IMR-90 (cell line): ENCODE data around the gene ANK2. TPM values are rescaled to one million over a fixed set of nuclear protein-coding genes. Genes with fewer than 3 reads are reported as not detected.

ENCODE experiments used
- ATAC-seq: fragments of 200-7000 bp; cut with Tn5 transposase; 2 replicates; pipeline ENCODE4 v1.9.1; 2020; ENCODE audit warnings: low read depth, mild to moderate bottlenecking, moderate library complexity
- BruUV-seq: library from RNA; stranded (reverse); fragments of 400-500 nt; replicated peaks from 2 replicates; lab custom pipeline; 2021; lab: Mats Ljungman, UMichigan
- CTCF ChIA-PET: fragments of 300-600 bp; formaldehyde crosslinking; extraction: SDS; loops from one replicate; lab custom pipeline; 2021; ENCODE audit warnings: antibody characterized with exemption; lab: Yijun Ruan, JAX
- POLR2A ChIA-PET: fragments of 300-600 bp; sonication (Branson Sonifier 250); formaldehyde crosslinking; loops from one replicate; lab custom pipeline; 2022; ENCODE audit warnings: antibody characterized with exemption; ENCODE audit not compliant: unreplicated experiment; lab: Charles Lee
- DNase-seq: peaks from one replicate; pipeline ENCODE4 v3.0.0; 2013
- H2AFZ ChIP-seq: replicated peaks from 2 replicates; pipeline ENCODE3; 2013; ENCODE audit warnings: low read length, mild to moderate bottlenecking; ENCODE audit not compliant: poor library complexity
- H2AK5ac ChIP-seq: 2 replicates; pipeline ENCODE4 v1.6.1; 2013; ENCODE audit warnings: low read depth, low read length, inconsistent platforms
- H2AK9ac ChIP-seq: replicated peaks from 2 replicates; pipeline ENCODE3; 2013; ENCODE audit warnings: mild to moderate bottlenecking, low read depth, low read length, moderate library complexity; ENCODE audit not compliant: poor library complexity
- H2BK120ac ChIP-seq: 2 replicates; pipeline ENCODE4 v1.6.1; 2013; ENCODE audit warnings: low read depth, low read length, inconsistent platforms
- H2BK15ac ChIP-seq: 3 replicates; pipeline ENCODE4 v1.6.1; 2013; ENCODE audit warnings: low read depth, low read length, inconsistent platforms
- H2BK20ac ChIP-seq: 2 replicates; pipeline ENCODE4 v1.6.1; 2013; ENCODE audit warnings: low read depth, mild to moderate bottlenecking, inconsistent platforms, low read length, moderate library complexity
- H2BK5ac ChIP-seq: 2 replicates; pipeline ENCODE4 v1.6.1; 2013; ENCODE audit warnings: mild to moderate bottlenecking, low read depth, low read length, inconsistent platforms; ENCODE audit not compliant: poor library complexity, severe bottlenecking
- H3K14ac ChIP-seq: replicated peaks from 2 replicates; pipeline ENCODE4 v1.6.1; 2013; ENCODE audit warnings: low read depth, low read length, inconsistent platforms
- H3K18ac ChIP-seq: 2 replicates; pipeline ENCODE4 v1.6.1; 2013; ENCODE audit warnings: low read depth, low read length, control low read depth
- H3K23ac ChIP-seq: 2 replicates; pipeline ENCODE4 v1.6.1; 2013; ENCODE audit warnings: low read depth, low read length, inconsistent platforms
- H3K27ac ChIP-seq: 2 replicates; pipeline ENCODE4 v1.5.1; 2013; ENCODE audit warnings: mild to moderate bottlenecking, control low read depth, low read length; ENCODE audit not compliant: insufficient read depth
- H3K27me3 ChIP-seq: 2 replicates; pipeline ENCODE4 v1.6.1; 2013; ENCODE audit warnings: low read length; ENCODE audit not compliant: control insufficient read depth, insufficient read depth
- H3K36me3 ChIP-seq: 2 replicates; pipeline ENCODE4 v1.6.1; 2013; ENCODE audit warnings: low read length, mixed read lengths; ENCODE audit not compliant: control insufficient read depth, insufficient read depth
- H3K4ac ChIP-seq: 2 replicates; pipeline ENCODE4 v1.6.1; 2013; ENCODE audit warnings: low read depth, low read length, inconsistent platforms
- H3K4me1 ChIP-seq: 2 replicates; pipeline ENCODE4 v1.6.1; 2013; ENCODE audit warnings: low read length, mixed read lengths; ENCODE audit not compliant: control insufficient read depth, insufficient read depth
- H3K4me2 ChIP-seq: 2 replicates; pipeline ENCODE4 v1.6.1; 2013; ENCODE audit warnings: low read depth, mild to moderate bottlenecking, control low read depth, low read length, moderate library complexity
- H3K4me3 ChIP-seq: 2 replicates; pipeline ENCODE4 v1.5.1; 2013; ENCODE audit warnings: low read depth, mild to moderate bottlenecking, control low read depth, low read length, moderate library complexity; ENCODE audit not compliant: insufficient read depth
- H3K56ac ChIP-seq: 2 replicates; pipeline ENCODE4 v1.6.1; 2013; ENCODE audit warnings: low read length, inconsistent platforms; ENCODE audit not compliant: insufficient read depth; ENCODE audit errors: extremely low read depth
- H3K79me1 ChIP-seq, 2 experiments: 2 replicates each; pipeline ENCODE4 v1.6.1; 2013; ENCODE audit warnings: low read length in 2 of 2, inconsistent platforms in 1 of 2, low read depth in 1 of 2
- H3K9ac ChIP-seq: 2 replicates; pipeline ENCODE4 v1.6.1; 2013; ENCODE audit warnings: low read depth, low read length, control low read depth
- H3K9me1 ChIP-seq: 2 replicates; pipeline ENCODE4 v1.6.1; 2013; ENCODE audit warnings: low read length, inconsistent platforms; ENCODE audit not compliant: insufficient read depth
- H3K9me3 ChIP-seq: 2 replicates; pipeline ENCODE4 v1.6.1; 2013; ENCODE audit warnings: low read length; ENCODE audit not compliant: control insufficient read depth, insufficient read depth
- H4K20me1 ChIP-seq: 2 replicates; pipeline ENCODE4 v1.6.1; 2013; ENCODE audit warnings: low read length, inconsistent platforms; ENCODE audit not compliant: insufficient read depth
- H4K5ac ChIP-seq: 2 replicates; pipeline ENCODE4 v1.6.1; 2013; ENCODE audit warnings: mild to moderate bottlenecking, low read depth, low read length, control low read depth
- H4K8ac ChIP-seq, 2 experiments: 2 replicates each; pipeline ENCODE4 v1.6.1; 2013; ENCODE audit warnings: low read depth in 2 of 2, low read length in 2 of 2, control low read depth in 1 of 2, inconsistent platforms in 1 of 2
- H4K91ac ChIP-seq: 2 replicates; pipeline ENCODE4 v1.6.1; 2013; ENCODE audit warnings: low read depth, low read length, inconsistent platforms; ENCODE audit not compliant: insufficient read depth
- BHLHE40 ChIP-seq: fragments of 150-350 bp; IDR thresholded peaks from 2 replicates; pipeline ENCODE4 v1.6.1; 2016; ENCODE audit warnings: mild to moderate bottlenecking, low read depth, low read length
- CEBPB ChIP-seq: IDR thresholded peaks from 2 replicates; pipeline ENCODE4 v1.6.1; 2012; ENCODE audit warnings: low read depth, low read length, improper control_type of control experiment
- CHD1 ChIP-seq: IDR thresholded peaks from 2 replicates; pipeline ENCODE4 v1.6.1; 2012; ENCODE audit warnings: low read depth, low read length, improper control_type of control experiment
- ELK1 ChIP-seq: fragments of 150-350 bp; IDR thresholded peaks from 2 replicates; pipeline ENCODE4 v1.6.1; 2016; ENCODE audit warnings: low read depth, mild to moderate bottlenecking, low read length, moderate library complexity, borderline replicate concordance
- FOS ChIP-seq: fragments of 150-350 bp; IDR thresholded peaks from 2 replicates; pipeline ENCODE4 v1.6.1; 2016; ENCODE audit warnings: low read depth, low read length
- MAFK ChIP-seq: IDR thresholded peaks from 2 replicates; pipeline ENCODE4 v1.6.1; 2012; ENCODE audit warnings: low read depth, low read length, improper control_type of control experiment
- MAZ ChIP-seq: IDR thresholded peaks from 2 replicates; pipeline ENCODE4 v1.6.1; 2012; ENCODE audit warnings: low read depth, mild to moderate bottlenecking, low read length, improper control_type of control experiment, moderate library complexity, borderline replicate concordance
- MXI1 ChIP-seq: IDR thresholded peaks from 2 replicates; pipeline ENCODE4 v1.6.1; 2012; ENCODE audit warnings: low read depth, mild to moderate bottlenecking, low read length, moderate library complexity, borderline replicate concordance
- NFE2L2 ChIP-seq: fragments of 150-350 bp; IDR thresholded peaks from 2 replicates; pipeline ENCODE4 v1.6.1; 2016; ENCODE audit warnings: low read depth, mild to moderate bottlenecking, low read length
- POLR2A ChIP-seq: IDR thresholded peaks from 2 replicates; pipeline ENCODE4 v1.6.1; 2012; ENCODE audit warnings: mild to moderate bottlenecking, low read depth, low read length
- RAD21 ChIP-seq: IDR thresholded peaks from 2 replicates; pipeline ENCODE4 v1.6.1; 2012; ENCODE audit warnings: low read length, improper control_type of control experiment
- RCOR1 ChIP-seq: IDR thresholded peaks from 2 replicates; pipeline ENCODE4 v1.6.1; 2012; ENCODE audit warnings: mild to moderate bottlenecking, low read length, improper control_type of control experiment; ENCODE audit not compliant: insufficient replicate concordance
- RFX5 ChIP-seq: IDR thresholded peaks from 2 replicates; pipeline ENCODE4 v1.8.0; 2012; ENCODE audit warnings: low read depth, mild to moderate bottlenecking, low read length, moderate library complexity
- SMC3 ChIP-seq: fragments of 150-350 bp; IDR thresholded peaks from 2 replicates; pipeline ENCODE4 v1.6.1; 2016; ENCODE audit warnings: low read depth, mild to moderate bottlenecking, antibody characterized with exemption, low read length, moderate library complexity
- WGBS, 2 experiments: methylation state at CpG; one replicate each; pipeline versions ENCODE4 v1.1.5 to v1.1.7; 2013; ENCODE audit warnings: missing lambda C conversion rate in 2 of 2; ENCODE audit not compliant: insufficient read length in 1 of 2; ENCODE audit errors: extremely low coverage in 2 of 2; 5-methylcytosine and 5-hydroxymethylcytosine counted together
- dilution Hi-C: fragments of 300-500 bp; cut with HindIII; formaldehyde crosslinking; loops from one replicate; pipeline ENCODE4 v1.14.3; 2018; ENCODE audit warnings: low sequenced_read_pairs; ENCODE audit not compliant: unreplicated experiment
- in situ Hi-C: fragments of 300-500 bp; cut with MboI; formaldehyde crosslinking; loops from 3 replicates; pipeline ENCODE4 v1.14.3; 2019; ENCODE audit warnings: low sequenced_read_pairs, inconsistent platforms, mixed read lengths
- intact Hi-C: fragments of 100-400 bp; cut with micrococcal nuclease; formaldehyde crosslinking; loops from 2 replicates; pipeline ENCODE4 v1.10.0; 2022
- polyA plus RNA-seq, 3 experiments: library from polyadenylated mRNA; depleted of rRNA; stranded (reverse); fragments of >200 nt; gene quantifications; 2 replicates each; pipeline ENCODE4 v1.2.3, GENCODE V29; 2012; ENCODE audit warnings: low replicate concordance in 1 of 3
- total RNA-seq: library from RNA; depleted of rRNA; stranded (reverse); fragments of >200 nt; gene quantifications from 2 replicates; pipeline ENCODE4 v1.2.3, GENCODE V29; 2012
- TF ChIP-seq, protein P1 (sequence below): fragments of 150-350 bp; IDR thresholded peaks from 2 replicates; pipeline ENCODE4 v1.6.1; 2017; ENCODE audit warnings: mild to moderate bottlenecking, antibody characterized with exemption, low read length, low read depth
- TF ChIP-seq, protein P2 (sequence below): conservative IDR thresholded peaks from 2 replicates; pipeline ENCODE4 v1.5.1; 2012; ENCODE audit warnings: mild to moderate bottlenecking, low read depth, low read length, improper control_type of control experiment

Gene ANK2
- total and polyA plus RNA-seq, 2 of the 4 experiments (the other 2 are of a cell fraction), result 0.82 to 6.6 TPM

DNA sequence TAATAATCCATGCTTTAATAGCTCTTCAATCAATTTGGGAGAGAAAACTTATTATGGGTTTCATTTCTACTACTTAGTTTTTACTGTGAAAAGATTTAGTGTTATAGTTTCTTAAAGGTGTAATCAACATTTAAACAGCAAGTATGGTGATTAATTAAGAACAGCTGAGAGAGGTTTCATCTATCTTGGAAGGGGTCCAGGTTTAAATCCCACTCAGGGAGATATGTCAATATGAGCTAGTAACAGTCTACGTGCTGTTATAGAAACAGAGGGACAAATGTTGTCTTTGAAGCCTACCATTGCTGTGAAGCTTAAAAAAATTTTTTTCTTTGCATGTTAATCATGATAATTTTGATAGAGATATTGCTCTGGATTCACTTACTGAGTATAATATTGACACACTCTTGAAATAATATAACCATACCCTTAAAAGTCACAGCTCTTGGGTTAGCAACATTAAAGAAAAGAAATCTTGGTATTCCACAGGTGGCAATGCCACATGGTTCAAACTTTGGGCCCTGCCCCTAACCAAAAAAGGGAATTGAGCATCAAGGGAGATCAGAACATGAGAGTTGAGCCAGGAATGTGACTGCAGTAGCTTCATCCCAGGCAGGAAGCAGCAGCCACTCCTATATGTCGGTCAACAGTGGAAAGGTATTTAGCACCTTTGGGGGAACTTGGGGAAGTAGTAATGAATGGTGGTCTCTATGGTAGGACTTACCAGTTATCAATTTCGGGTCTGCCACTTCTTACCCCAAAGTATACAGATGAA is 107.8 kb downstream of the ANK2 start:
- no peak for ATAC-seq
- WGBS, 2 experiments, result no CpG with 5 or more reads among the region's 3 CpGs
- dilution Hi-C loops, result no loop called here
- Histone ChIP-seq H3K14ac (no peak overlapping the region), H3K4me1 (no peaks in the 10 kb centered on the region), H3K18ac (no peak overlapping the region), H4K20me1 (no peaks in the 10 kb centered on the region), H3K9me1 (no peaks in the 10 kb centered on the region), H2BK20ac (no peak overlapping the region), H3K4me2 (no peak overlapping the region), H4K8ac (no peak overlapping the region), H3K79me1 (no peaks in the 10 kb centered on the region), H2AFZ (no peak overlapping the region), H3K9me3 (no peaks in the 10 kb centered on the region), H3K56ac (no peak overlapping the region), H3K4me3 (no peak overlapping the region), H2AK5ac (no peak overlapping the region), H2BK15ac (no peak overlapping the region), H3K23ac (no peak overlapping the region), H2AK9ac (no peak overlapping the region), H3K27me3 (no peaks in the 10 kb centered on the region), H2BK5ac (no peak overlapping the region), H3K36me3 (no peaks in the 10 kb centered on the region), H3K9ac (no peak overlapping the region), H4K91ac (no peak overlapping the region), H2BK120ac (no peak overlapping the region), H4K5ac (no peak overlapping the region), H3K27ac (no peak overlapping the region), H3K4ac (no peak overlapping the region)
- no peak for TF ChIP-seq CEBPB
- TF ChIP-seq RCOR1, result no peak
- TF ChIP-seq, protein P1, sequence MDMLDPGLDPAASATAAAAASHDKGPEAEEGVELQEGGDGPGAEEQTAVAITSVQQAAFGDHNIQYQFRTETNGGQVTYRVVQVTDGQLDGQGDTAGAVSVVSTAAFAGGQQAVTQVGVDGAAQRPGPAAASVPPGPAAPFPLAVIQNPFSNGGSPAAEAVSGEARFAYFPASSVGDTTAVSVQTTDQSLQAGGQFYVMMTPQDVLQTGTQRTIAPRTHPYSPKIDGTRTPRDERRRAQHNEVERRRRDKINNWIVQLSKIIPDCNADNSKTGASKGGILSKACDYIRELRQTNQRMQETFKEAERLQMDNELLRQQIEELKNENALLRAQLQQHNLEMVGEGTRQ, result no peak
- TF ChIP-seq RAD21, result no peak
- no peak for TF ChIP-seq MXI1
- TF ChIP-seq POLR2A, result no peak
- no peak for TF ChIP-seq MAFK
- TF ChIP-seq CHD1, result no peak
- TF ChIP-seq NFE2L2, result no peak
- TF ChIP-seq SMC3, result no peak
- TF ChIP-seq, protein P2, sequence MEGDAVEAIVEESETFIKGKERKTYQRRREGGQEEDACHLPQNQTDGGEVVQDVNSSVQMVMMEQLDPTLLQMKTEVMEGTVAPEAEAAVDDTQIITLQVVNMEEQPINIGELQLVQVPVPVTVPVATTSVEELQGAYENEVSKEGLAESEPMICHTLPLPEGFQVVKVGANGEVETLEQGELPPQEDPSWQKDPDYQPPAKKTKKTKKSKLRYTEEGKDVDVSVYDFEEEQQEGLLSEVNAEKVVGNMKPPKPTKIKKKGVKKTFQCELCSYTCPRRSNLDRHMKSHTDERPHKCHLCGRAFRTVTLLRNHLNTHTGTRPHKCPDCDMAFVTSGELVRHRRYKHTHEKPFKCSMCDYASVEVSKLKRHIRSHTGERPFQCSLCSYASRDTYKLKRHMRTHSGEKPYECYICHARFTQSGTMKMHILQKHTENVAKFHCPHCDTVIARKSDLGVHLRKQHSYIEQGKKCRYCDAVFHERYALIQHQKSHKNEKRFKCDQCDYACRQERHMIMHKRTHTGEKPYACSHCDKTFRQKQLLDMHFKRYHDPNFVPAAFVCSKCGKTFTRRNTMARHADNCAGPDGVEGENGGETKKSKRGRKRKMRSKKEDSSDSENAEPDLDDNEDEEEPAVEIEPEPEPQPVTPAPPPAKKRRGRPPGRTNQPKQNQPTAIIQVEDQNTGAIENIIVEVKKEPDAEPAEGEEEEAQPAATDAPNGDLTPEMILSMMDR, result no peak
- TF ChIP-seq ELK1, result no peak
- no peak for TF ChIP-seq RFX5
- no peak for TF ChIP-seq BHLHE40
- TF ChIP-seq FOS, result no peak
- TF ChIP-seq MAZ, result no peak
- DNase-seq, result no peak
- ChIA-PET POLR2A (no interaction called here), CTCF (interaction anchor here (0.6 kb wide), 1 partner anchor 1300 kb away, joined by 9 read pairs; no protein-coding TSS in a partner anchor)
- in situ Hi-C loops, result no loop called here
- no TSS peak for BruUV-seq
- intact Hi-C loops, result no loop called here
